ENCODE measurements around the gene NPFF. TPM values are rescaled to one million over a fixed set of nuclear protein-coding genes. Genes with fewer than 3 reads are reported as not detected.

NPFF gene
- total RNA-seq, 2 donors from 2014 or later = not detected

DNA sequence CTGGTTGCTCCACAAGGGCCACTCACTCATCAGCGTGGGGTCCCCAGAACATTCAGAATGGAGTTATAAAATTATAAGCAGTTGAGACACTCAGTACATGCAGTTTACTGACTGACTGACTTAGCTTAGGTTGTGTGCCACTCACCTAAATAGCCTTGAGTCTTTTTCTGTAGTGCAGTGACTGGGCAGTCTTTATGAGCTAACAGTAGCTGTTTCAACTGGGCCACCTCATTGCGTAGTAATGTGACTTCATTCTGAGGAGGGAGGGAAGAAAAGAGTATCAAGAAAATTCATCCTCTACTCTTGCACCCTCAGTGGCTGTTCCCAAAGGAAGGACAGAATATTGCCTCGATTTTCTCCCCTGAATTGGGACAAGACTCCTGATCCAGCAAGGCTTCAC, 15.8 kb upstream of the NPFF start:
- H3K36me3 Mint-ChIP-seq = peaks cover 0 to 6% of the 10 kb centered on the region in 2 donors
- no peak for DNase-seq (ENCODE audit: low spot score in 2 of 2)
- no peaks in the 10 kb centered on the region for H3K9me3 Mint-ChIP-seq
- no peak overlapping the region for H3K27ac Mint-ChIP-seq
- peak in 1 of 2 donors; percentile 5 for ATAC-seq

- Mint-ChIP-seq H3K36me3 (peaks cover 0 to 6% of the 10 kb centered on the region in 2 donors), H3K9me3 (no peaks in the 10 kb centered on the region), H3K27ac (no peak overlapping the region)
- DNase-seq (ENCODE audit: low spot score in 2 of 2) (no peak), ATAC-seq (no peak)
Observed at GRCh38 chr12:53518381-53518780, 11.1 kb upstream of the NPFF start.

- Mint-ChIP-seq H3K9me3 (no peaks in the 10 kb centered on the region), H3K27ac (peak overlapping the region; percentile 34), H3K36me3 (peaks cover 0 to 6% of the 10 kb centered on the region in 2 donors)
- no peak for DNase-seq (ENCODE audit: low spot score in 2 of 2)
- ATAC-seq = no peak
Observed at GRCh38 chr12:53516758-53517455, 9.6 kb upstream of the NPFF start.

GRCh38 chr12:53515291-53515680, 8.0 kb upstream of the NPFF start:
- no peak for ATAC-seq
- Mint-ChIP-seq H3K36me3 (peaks cover 0 to 4% of the 10 kb centered on the region in 2 donors), H3K27ac (peak overlapping the region in 1 of 2 donors; percentile 34), H3K9me3 (no peaks in the 10 kb centered on the region)
- DNase-seq (ENCODE audit: low spot score in 2 of 2) = no peak

DNA sequence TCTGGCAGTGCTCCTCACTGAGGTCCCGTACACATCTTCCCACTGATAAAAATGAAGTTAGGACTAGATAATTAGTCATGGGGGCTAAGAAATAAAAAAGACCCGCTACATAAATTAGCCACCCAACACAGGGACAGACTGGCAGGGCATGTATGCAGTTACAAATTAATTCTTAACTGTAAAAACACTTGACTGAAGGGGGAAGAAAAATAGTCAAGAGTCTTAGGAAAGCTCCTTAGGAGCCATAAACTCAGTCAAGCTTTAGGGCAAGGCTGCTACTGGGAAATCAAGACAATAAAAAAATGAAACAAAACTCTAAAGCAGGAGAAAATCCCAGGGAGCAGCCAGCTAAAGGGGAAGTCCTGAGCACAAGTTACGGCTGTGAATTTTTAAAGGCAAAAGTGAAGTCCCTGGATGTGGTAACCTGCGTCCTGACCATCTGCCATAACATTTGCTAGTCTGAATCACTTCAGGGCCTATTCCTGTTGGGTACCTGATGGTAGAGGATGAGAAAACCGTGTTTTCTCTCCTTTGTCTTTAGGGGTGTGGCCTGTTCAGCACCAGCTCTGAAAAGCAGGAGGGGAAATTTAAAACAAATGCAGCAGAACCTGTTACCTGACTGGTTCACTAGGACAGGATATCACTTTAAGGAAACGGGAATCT, 7.5 kb upstream of the NPFF start:
- ATAC-seq = no peak
- DNase-seq (ENCODE audit: low spot score in 2 of 2) = no peak
- Mint-ChIP-seq H3K27ac (no peak overlapping the region), H3K9me3 (no peaks in the 10 kb centered on the region), H3K36me3 (no peaks in the 10 kb centered on the region)

- Mint-ChIP-seq H3K36me3 (no peaks in the 10 kb centered on the region), H3K27ac (peak overlapping the region in 1 of 2 donors; percentile 83), H3K9me3 (no peaks in the 10 kb centered on the region)
- no peak for DNase-seq (ENCODE audit: low spot score in 2 of 2)
- ATAC-seq = no peak
Observed at GRCh38 chr12:53513712-53514410, 6.6 kb upstream of the NPFF start.

DNA sequence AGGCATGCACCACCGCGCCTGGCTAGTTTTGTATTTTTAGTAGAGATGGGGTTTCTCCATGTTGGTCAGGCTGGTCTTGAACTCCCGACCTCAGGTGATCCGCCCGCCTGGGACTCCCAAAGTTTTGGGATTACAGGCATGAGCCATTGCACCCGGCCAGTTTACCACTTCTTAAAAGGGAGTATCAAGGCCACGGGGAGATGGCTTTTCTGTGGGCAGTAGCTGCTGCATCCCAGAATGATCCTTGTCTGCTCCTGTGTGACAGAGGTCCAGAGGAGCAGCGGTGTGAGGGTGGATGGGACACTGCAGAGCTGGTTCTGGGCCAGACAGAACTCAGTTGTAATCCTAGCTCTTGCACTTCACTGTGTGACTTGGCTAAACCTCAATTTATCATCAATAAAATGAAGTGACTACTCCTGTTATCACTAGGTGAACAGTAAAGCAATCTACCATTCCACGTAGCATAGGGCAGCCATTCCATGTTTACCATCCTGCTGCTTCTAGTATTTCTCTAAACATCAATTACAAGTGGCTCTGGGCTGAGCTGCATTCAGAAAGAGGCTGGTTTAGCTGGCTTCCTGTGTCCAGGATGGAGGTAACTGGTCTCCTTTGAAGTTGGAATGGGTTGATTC, 3.0 kb upstream of the NPFF start:
- ATAC-seq (no peak), DNase-seq (ENCODE audit: low spot score in 2 of 2) (no peak)
- H3K27ac Mint-ChIP-seq = peak overlapping the region in 1 of 2 donors; percentile 77
- no peaks in the 10 kb centered on the region for H3K36me3 Mint-ChIP-seq
- no peaks in the 10 kb centered on the region for H3K9me3 Mint-ChIP-seq

DNA sequence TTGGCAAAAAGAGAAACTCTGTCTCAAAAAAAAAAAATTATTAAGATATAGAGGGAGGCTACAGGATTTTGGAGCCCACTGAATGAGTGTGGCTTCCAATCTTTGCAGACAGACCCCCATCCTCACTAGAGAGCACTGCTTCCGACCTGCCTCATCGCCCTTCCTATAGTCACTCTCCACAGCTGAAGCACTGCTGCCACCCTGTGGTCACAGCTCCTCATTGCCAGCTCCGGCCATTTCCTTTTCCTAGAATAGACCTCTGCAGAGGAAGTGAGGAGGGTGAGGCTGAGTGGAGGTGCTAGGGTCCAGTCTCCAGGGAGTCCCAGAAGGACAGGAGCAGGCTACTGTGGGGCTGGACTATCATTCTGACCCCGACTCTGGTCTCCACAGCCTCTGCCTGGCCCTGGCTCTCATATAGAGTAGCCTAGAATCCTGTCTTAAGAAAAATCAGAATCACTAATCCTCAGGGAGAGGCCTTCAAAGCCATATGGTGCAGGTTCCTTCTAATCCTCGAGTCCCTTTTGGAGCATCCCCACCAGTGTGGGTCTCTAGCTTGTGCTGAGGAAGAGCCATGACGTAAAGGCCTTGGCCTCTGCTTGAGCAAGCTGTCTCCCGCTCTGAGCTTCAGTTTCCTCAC, 1.4 kb upstream of the NPFF start:
- ATAC-seq = peak; percentile 93 to 98
- Mint-ChIP-seq H3K9me3 (no peaks in the 10 kb centered on the region), H3K27ac (peak overlapping the region in 1 of 2 donors; percentile 83), H3K36me3 (no peaks in the 10 kb centered on the region)
- DNase-seq (ENCODE audit: low spot score in 2 of 2) = peak; percentile 85 to 89

DNA sequence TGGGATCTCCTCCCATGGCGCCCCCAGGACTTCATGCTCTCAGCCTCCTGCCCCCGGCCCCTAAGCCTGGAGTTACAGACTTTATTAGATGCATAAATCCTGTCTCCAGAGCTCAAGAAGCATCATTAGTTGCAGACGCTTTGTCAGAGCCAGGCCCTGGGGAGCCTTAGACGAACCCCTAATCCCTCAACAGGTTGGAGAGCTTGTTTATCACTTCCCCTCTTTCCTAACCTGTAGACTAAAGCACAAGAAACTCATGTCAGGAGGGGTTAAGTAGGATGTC, 260 bp upstream of the NPFF start:
- Mint-ChIP-seq H3K27ac (no peak overlapping the region), H3K36me3 (no peaks in the 10 kb centered on the region), H3K9me3 (no peaks in the 10 kb centered on the region)
- DNase-seq (ENCODE audit: low spot score in 2 of 2) (no peak), ATAC-seq (no peak)

DNA sequence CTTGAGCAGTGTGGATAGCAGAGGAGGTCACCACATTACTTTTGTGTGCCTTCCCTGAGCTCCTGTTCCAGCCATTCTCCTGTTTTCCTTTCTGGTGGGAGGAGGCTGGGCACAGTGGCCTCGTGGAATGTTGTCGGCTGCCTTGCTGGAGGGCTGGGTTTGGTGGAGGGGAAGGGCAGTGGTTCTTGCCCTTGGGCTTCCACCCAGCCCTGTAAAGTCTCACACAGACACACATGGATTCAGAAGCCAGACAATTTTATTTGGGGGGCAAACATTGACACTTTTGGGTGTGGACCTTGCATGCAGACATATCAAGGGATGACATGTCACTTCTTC, 866 bp downstream of the NPFF start:
- Mint-ChIP-seq H3K9me3 (no peaks in the 10 kb centered on the region), H3K27ac (no peak overlapping the region), H3K36me3 (no peaks in the 10 kb centered on the region)
- DNase-seq (ENCODE audit: low spot score in 2 of 2) (no peak), ATAC-seq (no peak)

DNA sequence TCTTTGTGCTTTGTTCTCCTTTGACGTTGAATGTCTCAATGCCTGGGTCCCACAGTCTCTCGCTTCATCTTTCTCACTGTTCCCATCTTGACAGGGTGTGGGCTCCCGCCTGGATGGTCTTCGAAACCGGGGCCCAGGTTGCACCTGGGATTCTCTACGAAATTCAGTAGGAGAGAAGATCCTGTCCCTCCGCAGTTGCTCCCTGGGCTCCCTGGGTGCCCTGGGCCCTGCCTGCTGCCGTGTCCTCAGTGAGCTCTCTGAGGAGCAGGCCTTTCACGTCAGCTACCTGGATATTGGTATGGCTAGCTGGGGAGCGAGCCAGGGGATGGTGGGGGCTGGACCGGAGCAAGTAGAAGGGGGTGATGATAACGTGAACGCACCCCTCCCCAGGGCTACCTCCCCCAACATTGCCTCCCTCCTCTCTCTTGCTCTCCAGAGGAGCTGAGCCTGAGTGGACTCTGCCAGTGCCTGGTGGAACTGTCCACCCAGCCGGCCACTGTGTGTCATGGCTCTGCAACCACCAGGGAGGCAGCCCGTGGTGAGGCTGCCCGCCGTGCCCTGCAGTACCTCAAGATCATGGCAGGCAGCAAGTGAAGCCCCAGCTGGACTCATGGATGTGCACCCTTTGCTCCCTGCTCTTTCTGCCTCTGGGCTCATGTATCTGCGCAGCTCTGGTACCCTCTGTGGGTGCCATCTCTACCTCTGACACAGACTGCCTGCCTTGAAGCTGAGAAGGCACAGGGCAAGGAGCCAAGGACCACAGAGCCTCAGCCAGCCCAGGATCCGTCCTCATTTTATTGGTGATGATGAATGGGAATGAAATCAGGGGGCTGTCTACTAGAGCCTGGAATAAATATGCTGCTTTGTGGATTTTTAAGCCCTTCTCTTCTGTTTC, 1.5 kb downstream of the NPFF start:
- Mint-ChIP-seq H3K27ac (peak overlapping the region; percentile 28 to 62), H3K36me3 (no peaks in the 10 kb centered on the region), H3K9me3 (no peaks in the 10 kb centered on the region)
- no peak for ATAC-seq
- no peak for DNase-seq (ENCODE audit: low spot score in 2 of 2)

DNA sequence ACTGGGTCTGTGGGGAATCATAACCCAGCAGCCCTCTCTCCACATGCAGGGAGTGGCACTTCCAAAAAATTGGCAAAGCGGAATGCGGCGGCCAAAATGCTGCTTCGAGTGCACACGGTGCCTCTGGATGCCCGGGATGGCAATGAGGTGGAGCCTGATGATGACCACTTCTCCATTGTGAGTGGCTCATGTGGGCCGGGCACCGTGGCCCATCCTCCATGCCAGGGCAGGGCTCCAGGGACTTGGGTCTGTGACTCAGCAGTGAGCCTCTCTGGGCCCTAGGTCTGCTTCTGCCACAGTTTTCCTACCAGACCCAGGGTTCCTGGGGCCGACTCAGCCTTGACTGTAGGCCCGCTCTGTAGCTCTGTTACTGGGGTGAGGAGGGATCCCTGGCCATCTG, 2.2 kb downstream of the NPFF start:
- DNase-seq (ENCODE audit: low spot score in 2 of 2) (no peak), ATAC-seq (no peak)
- no peaks in the 10 kb centered on the region for H3K9me3 Mint-ChIP-seq
- H3K36me3 Mint-ChIP-seq = no peaks in the 10 kb centered on the region
- peak overlapping the region; percentile 28 to 62 for H3K27ac Mint-ChIP-seq

DNA sequence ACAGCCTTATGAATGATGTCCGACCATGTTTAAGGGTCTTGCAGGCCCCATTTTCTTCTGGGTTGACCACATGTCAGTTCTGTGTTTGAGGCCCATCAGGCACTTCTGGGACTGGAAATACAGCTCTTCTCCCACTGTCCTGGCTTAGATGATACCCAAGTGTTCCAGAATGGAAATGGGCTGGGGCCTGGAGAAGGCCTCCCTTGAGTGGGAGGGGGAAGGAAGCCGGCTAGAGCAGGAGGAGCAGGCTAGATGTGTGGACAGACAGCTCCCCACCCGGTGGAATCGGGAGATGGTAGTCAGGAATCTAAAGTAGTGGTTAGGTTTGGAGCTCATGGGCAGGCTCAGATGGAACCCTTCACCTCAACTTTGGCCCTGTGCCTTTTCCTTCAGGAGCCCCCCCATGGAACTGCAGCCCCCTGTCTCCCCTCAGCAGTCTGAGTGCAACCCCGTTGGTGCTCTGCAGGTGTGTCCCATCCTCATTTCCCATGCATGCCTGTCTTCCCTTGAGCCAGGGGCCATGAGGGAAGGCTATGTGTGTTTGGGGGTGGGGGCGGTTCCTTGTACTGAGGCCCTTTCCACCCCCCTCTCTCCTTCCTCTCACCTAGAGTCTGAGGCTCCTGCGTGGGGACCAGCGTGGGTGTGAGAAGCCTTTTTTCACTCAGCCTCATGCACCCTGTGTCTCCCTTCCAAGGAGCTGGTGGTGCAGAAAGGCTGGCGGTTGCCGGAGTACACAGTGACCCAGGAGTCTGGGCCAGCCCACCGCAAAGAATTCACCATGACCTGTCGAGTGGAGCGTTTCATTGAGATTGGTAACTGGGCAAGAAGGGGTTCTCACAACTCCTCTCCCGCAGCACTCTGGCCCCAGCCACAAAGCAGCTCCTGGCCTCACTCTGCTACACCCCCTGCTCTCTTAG, 3.0 kb downstream of the NPFF start:
- Mint-ChIP-seq H3K9me3 (no peaks in the 10 kb centered on the region), H3K36me3 (no peaks in the 10 kb centered on the region), H3K27ac (peak overlapping the region in 1 of 2 donors; percentile 62)
- no peak for DNase-seq (ENCODE audit: low spot score in 2 of 2)
- ATAC-seq = no peak

DNA sequence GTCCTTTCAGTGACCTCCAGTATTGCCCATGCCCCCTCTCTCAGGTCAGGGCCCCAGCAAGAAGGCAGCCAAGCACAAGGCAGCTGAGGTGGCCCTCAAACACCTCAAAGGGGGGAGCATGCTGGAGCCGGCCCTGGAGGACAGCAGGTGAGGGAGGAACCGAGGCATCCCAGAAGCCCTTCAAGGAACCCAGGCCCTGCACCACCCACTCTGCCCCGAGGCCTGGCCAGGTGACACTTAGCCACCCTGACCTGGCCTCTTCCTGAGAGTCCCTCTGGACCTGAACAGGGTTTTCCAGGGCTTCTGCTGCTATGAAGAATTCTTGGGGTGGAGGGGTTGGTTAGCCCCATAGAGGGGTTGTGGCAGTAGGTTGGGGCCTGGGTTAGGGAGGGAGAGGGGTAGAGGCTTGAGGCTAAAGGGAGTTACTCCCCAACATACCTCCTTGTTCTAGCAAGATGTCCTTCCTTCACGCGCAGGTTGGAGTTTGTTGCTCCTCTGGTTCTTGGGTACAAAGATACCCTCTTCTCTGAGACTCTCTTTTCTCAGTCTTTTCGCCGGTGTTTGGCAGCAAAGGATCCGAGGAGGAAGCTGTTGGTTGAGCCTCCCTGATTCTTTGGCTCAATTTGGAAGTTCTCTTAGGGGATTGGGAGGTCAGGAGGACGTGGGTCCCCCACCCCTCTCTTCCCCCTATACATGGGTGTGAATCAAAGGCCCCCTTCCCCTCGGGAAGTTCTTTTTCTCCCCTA, 4.1 kb downstream of the NPFF start:
- H3K9me3 Mint-ChIP-seq = no peaks in the 10 kb centered on the region
- ATAC-seq (no peak), DNase-seq (ENCODE audit: low spot score in 2 of 2) (no peak)
- H3K36me3 Mint-ChIP-seq = no peaks in the 10 kb centered on the region
- peak overlapping the region in 1 of 2 donors; percentile 84 for H3K27ac Mint-ChIP-seq

DNA sequence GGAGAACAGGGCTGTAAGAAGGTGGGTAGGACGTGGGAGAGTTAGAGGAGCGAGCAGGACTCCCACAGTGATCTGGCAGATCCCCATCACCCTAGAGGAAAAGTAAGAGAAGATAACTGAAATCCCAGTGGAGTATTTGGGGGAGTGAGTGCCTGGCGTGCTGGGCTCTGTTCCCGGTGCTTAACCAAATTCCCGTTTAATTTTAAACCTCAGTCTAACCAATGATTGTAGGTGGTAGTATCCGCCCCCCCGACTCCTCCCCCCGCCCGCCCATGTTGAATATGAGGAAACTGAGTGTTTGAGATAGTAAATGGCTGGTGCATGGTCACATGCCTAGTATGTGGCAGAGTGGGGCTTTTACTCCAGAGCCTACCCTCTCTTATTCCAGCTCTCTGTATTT, 5.0 kb downstream of the NPFF start:
- H3K36me3 Mint-ChIP-seq = no peaks in the 10 kb centered on the region
- H3K27ac Mint-ChIP-seq = peak overlapping the region; percentile 92 to 97
- no peak for ATAC-seq
- no peak for DNase-seq (ENCODE audit: low spot score in 2 of 2)
- no peaks in the 10 kb centered on the region for H3K9me3 Mint-ChIP-seq
